GM23338 (cell line): Measurements from ENCODE around the gene TCF3.

ENCODE experiments used
- CREB1 ChIP-seq: fragments of 250-450 bp; sonication (Bioruptor Pico); IDR thresholded peaks from 2 replicates; pipeline ENCODE4 v1.5.0; 2020; ENCODE audit warnings: low read depth, mild to moderate bottlenecking, moderate library complexity
- CTCF ChIP-seq, 2 experiments: fragments of 200-600 bp in 1 of 2; sonication (generic) in 1 of 2; conservative IDR thresholded peaks; 2 replicates each; pipeline versions ENCODE4 v1.5.1 to v1.6.1; 2016 to 2017; ENCODE audit warnings: antibody characterized with exemption in 2 of 2, low read depth in 2 of 2, mild to moderate bottlenecking in 2 of 2, moderate library complexity in 1 of 2
- EZH2 ChIP-seq: fragments of 200-600 bp; sonication (generic); IDR thresholded peaks from one replicate; pipeline ENCODE4 v1.8.0; 2017; ENCODE audit warnings: antibody characterized with exemption, mild to moderate bottlenecking, low read depth; ENCODE audit not compliant: unreplicated experiment
- EZH2phosphoT487 ChIP-seq: fragments of 200-600 bp; sonication (generic); IDR thresholded peaks from one replicate; pipeline ENCODE4 v1.8.1; 2018; ENCODE audit warnings: antibody characterized with exemption; ENCODE audit not compliant: unreplicated experiment
- JUNB ChIP-seq: IDR thresholded peaks from one replicate; pipeline ENCODE4 v1.6.1; 2016; ENCODE audit warnings: antibody characterized with exemption; ENCODE audit not compliant: unreplicated experiment
- POLR2AphosphoS5 ChIP-seq: IDR thresholded peaks from 2 replicates; pipeline ENCODE4 v1.6.1; 2016; ENCODE audit warnings: antibody characterized with exemption, low read depth
- STAT1 ChIP-seq: IDR thresholded peaks from one replicate; pipeline ENCODE4 v1.6.1; 2016; ENCODE audit warnings: antibody characterized with exemption; ENCODE audit not compliant: unreplicated experiment
- ZNF114 ChIP-seq: fragments of 250-450 bp; sonication (Bioruptor Pico); IDR thresholded peaks from 2 replicates; pipeline ENCODE4 v1.5.0; 2020; ENCODE audit warnings: mild to moderate bottlenecking, moderate library complexity
- ZNF331 ChIP-seq: fragments of 250-450 bp; sonication (Bioruptor Pico); IDR thresholded peaks from 2 replicates; pipeline ENCODE4 v1.5.0; 2020; ENCODE audit warnings: low read depth, mild to moderate bottlenecking, moderate library complexity
- ZNF462 ChIP-seq: fragments of 250-450 bp; sonication (Bioruptor Pico); IDR thresholded peaks from 2 replicates; pipeline ENCODE4 v1.5.0; 2020; ENCODE audit warnings: mild to moderate bottlenecking, moderate library complexity
- TF ChIP-seq, protein P1 (sequence below): IDR thresholded peaks from one replicate; pipeline ENCODE4 v1.6.1; 2018; ENCODE audit warnings: antibody characterized with exemption; ENCODE audit not compliant: unreplicated experiment

DNA sequence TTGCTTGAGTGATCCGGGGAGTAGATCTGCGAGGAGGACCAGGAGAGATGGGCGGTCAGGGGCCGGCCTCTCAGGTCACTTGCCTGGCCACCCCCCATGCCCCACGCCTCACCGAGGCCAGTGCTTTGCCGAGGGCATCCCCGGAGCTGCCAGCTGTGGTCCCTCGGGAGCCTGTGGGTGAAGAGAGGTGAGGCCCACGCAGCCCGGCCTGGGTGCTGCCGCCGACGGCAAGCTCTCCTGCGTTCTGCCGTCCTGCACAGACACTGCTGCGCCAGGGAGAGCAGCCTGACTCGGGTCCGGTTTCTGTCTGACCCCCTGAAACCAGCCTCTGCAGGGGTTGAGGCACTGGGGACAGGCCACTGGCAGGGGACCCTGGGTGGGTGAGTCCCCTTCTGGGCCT, 31.4 kb downstream of the TCF3 start:
- TF ChIP-seq CTCF (conservative IDR thresholded peaks at IDR 0.05; ENCODE audit: low read depth in 2 of 2) (no peak), ZNF462 (CRISPR knock-in tag) (no peak), POLR2AphosphoS5 (no peak), EZH2phosphoT487 (no peak), JUNB (no peak), EZH2 (no peak), CREB1 (CRISPR knock-in tag) (no peak), ZNF331 (CRISPR knock-in tag) (no peak), STAT1 (no peak), ZNF114 (CRISPR knock-in tag) (no peak)
- TF ChIP-seq, protein P1, sequence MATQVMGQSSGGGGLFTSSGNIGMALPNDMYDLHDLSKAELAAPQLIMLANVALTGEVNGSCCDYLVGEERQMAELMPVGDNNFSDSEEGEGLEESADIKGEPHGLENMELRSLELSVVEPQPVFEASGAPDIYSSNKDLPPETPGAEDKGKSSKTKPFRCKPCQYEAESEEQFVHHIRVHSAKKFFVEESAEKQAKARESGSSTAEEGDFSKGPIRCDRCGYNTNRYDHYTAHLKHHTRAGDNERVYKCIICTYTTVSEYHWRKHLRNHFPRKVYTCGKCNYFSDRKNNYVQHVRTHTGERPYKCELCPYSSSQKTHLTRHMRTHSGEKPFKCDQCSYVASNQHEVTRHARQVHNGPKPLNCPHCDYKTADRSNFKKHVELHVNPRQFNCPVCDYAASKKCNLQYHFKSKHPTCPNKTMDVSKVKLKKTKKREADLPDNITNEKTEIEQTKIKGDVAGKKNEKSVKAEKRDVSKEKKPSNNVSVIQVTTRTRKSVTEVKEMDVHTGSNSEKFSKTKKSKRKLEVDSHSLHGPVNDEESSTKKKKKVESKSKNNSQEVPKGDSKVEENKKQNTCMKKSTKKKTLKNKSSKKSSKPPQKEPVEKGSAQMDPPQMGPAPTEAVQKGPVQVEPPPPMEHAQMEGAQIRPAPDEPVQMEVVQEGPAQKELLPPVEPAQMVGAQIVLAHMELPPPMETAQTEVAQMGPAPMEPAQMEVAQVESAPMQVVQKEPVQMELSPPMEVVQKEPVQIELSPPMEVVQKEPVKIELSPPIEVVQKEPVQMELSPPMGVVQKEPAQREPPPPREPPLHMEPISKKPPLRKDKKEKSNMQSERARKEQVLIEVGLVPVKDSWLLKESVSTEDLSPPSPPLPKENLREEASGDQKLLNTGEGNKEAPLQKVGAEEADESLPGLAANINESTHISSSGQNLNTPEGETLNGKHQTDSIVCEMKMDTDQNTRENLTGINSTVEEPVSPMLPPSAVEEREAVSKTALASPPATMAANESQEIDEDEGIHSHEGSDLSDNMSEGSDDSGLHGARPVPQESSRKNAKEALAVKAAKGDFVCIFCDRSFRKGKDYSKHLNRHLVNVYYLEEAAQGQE: no peak
